GM23338 (cell line): ENCODE results near the gene MBOAT1. TPM values are rescaled to one million over a fixed set of nuclear protein-coding genes. Genes with fewer than 3 reads are reported as not detected.

Experiments
- ATAC-seq: fragments of 200-7000 bp; cut with Tn5 transposase; 3 replicates; pipeline ENCODE4 v1.9.1; 2020
- DNase-seq: peaks from one replicate; pipeline ENCODE4 v3.0.0-alpha.2; 2015; ENCODE audit warnings: low spot score
- H2AFZ ChIP-seq: fragments of 200-600 bp; sonication (generic); 2 replicates; pipeline ENCODE4 v1.8.0; 2016; ENCODE audit warnings: antibody characterized with exemption, mild to moderate bottlenecking, moderate library complexity
- H3F3A ChIP-seq: fragments of 200-600 bp; sonication (generic); replicated peaks from 2 replicates; pipeline ENCODE4 v1.8.0; 2017; ENCODE audit warnings: antibody characterized with exemption, mixed run types, low read depth
- H3K27ac ChIP-seq: fragments of 200-600 bp; sonication (generic); 2 replicates; pipeline ENCODE4 v1.6.1; 2016; ENCODE audit warnings: low read depth
- H3K27me3 ChIP-seq: fragments of 200-600 bp; sonication (generic); 2 replicates; pipeline ENCODE4 v1.8.0; 2016; ENCODE audit warnings: mild to moderate bottlenecking, mixed run types, moderate library complexity; ENCODE audit not compliant: insufficient read depth
- H3K36me3 ChIP-seq: fragments of 200-600 bp; sonication (generic); 2 replicates; pipeline ENCODE4 v1.8.0; 2016; ENCODE audit warnings: mild to moderate bottlenecking; ENCODE audit not compliant: insufficient read depth
- H3K4me1 ChIP-seq: fragments of 200-600 bp; sonication (generic); 2 replicates; pipeline ENCODE4 v1.8.0; 2016; ENCODE audit warnings: mild to moderate bottlenecking, moderate library complexity; ENCODE audit not compliant: insufficient read depth
- H3K4me2 ChIP-seq: fragments of 200-600 bp; sonication (generic); 2 replicates; pipeline ENCODE4 v1.7.1; 2017; ENCODE audit warnings: mixed run types
- H3K4me3 ChIP-seq: fragments of 200-600 bp; sonication (generic); 2 replicates; pipeline ENCODE4 v1.6.1; 2016; ENCODE audit warnings: mixed run types
- H3K79me2 ChIP-seq: fragments of 200-600 bp; sonication (generic); replicated peaks from 2 replicates; pipeline ENCODE4 v1.8.0; 2017; ENCODE audit warnings: mild to moderate bottlenecking; ENCODE audit not compliant: insufficient read depth
- H3K9me2 ChIP-seq: fragments of 200-600 bp; sonication (generic); 2 replicates; pipeline ENCODE4 v1.8.0; 2017; ENCODE audit not compliant: insufficient read depth
- H4K20me1 ChIP-seq: fragments of 200-600 bp; sonication (generic); replicated peaks from 2 replicates; pipeline ENCODE4 v1.8.0; 2017; ENCODE audit warnings: mild to moderate bottlenecking; ENCODE audit not compliant: insufficient read depth
- H3K27ac Mint-ChIP-seq: 2 replicates; pipeline ENCODE4 v1.8.0; 2020; ENCODE audit warnings: inconsistent platforms, mild to moderate bottlenecking, moderate library complexity, mixed read lengths
- H3K27me3 Mint-ChIP-seq: 3 replicates; pipeline ENCODE4 v1.8.0; 2022; ENCODE audit warnings: low read depth, mild to moderate bottlenecking, moderate library complexity, mixed read lengths, inconsistent platforms; ENCODE audit not compliant: insufficient read depth, poor library complexity
- H3K36me3 Mint-ChIP-seq: 3 replicates; pipeline ENCODE4 v1.8.0; 2021; ENCODE audit warnings: low read depth, mild to moderate bottlenecking, inconsistent platforms, moderate library complexity, mixed read lengths
- H3K4me1 Mint-ChIP-seq: 3 replicates; pipeline ENCODE4 v1.8.0; 2020; ENCODE audit warnings: mild to moderate bottlenecking, inconsistent platforms, mixed read lengths
- H3K4me3 Mint-ChIP-seq: 3 replicates; pipeline ENCODE4 v1.8.0; 2021; ENCODE audit warnings: moderate library complexity, mild to moderate bottlenecking, inconsistent platforms, mixed read lengths
- H3K9me3 Mint-ChIP-seq: 3 replicates; pipeline ENCODE4 v1.8.0; 2020; ENCODE audit warnings: moderate library complexity, mild to moderate bottlenecking, inconsistent platforms, mixed read lengths
- CREB1 ChIP-seq: fragments of 250-450 bp; sonication (Bioruptor Pico); IDR thresholded peaks from 2 replicates; pipeline ENCODE4 v1.5.0; 2020; ENCODE audit warnings: low read depth, mild to moderate bottlenecking, moderate library complexity
- CTCF ChIP-seq, 2 experiments: fragments of 200-600 bp in 1 of 2; sonication (generic) in 1 of 2; conservative IDR thresholded peaks; 2 replicates each; pipeline versions ENCODE4 v1.5.1 to v1.6.1; 2016 to 2017; ENCODE audit warnings: antibody characterized with exemption in 2 of 2, low read depth in 2 of 2, mild to moderate bottlenecking in 2 of 2, moderate library complexity in 1 of 2
- ETS1 ChIP-seq: IDR thresholded peaks from 2 replicates; pipeline ENCODE4 v1.6.1; 2016; ENCODE audit warnings: antibody characterized with exemption
- EZH2 ChIP-seq: fragments of 200-600 bp; sonication (generic); IDR thresholded peaks from one replicate; pipeline ENCODE4 v1.8.0; 2017; ENCODE audit warnings: antibody characterized with exemption, mild to moderate bottlenecking, low read depth; ENCODE audit not compliant: unreplicated experiment
- EZH2phosphoT487 ChIP-seq: fragments of 200-600 bp; sonication (generic); IDR thresholded peaks from one replicate; pipeline ENCODE4 v1.8.1; 2018; ENCODE audit warnings: antibody characterized with exemption; ENCODE audit not compliant: unreplicated experiment
- JUNB ChIP-seq: IDR thresholded peaks from one replicate; pipeline ENCODE4 v1.6.1; 2016; ENCODE audit warnings: antibody characterized with exemption; ENCODE audit not compliant: unreplicated experiment
- NANOG ChIP-seq: IDR thresholded peaks from 2 replicates; pipeline ENCODE4 v1.6.1; 2016; ENCODE audit warnings: antibody characterized with exemption, borderline replicate concordance
- POLR2AphosphoS5 ChIP-seq: IDR thresholded peaks from 2 replicates; pipeline ENCODE4 v1.6.1; 2016; ENCODE audit warnings: antibody characterized with exemption, low read depth
- REST ChIP-seq: IDR thresholded peaks from one replicate; pipeline ENCODE4 v1.6.1; 2018; ENCODE audit warnings: antibody characterized with exemption; ENCODE audit not compliant: unreplicated experiment
- STAT1 ChIP-seq: IDR thresholded peaks from one replicate; pipeline ENCODE4 v1.6.1; 2016; ENCODE audit warnings: antibody characterized with exemption; ENCODE audit not compliant: unreplicated experiment
- ZNF114 ChIP-seq: fragments of 250-450 bp; sonication (Bioruptor Pico); IDR thresholded peaks from 2 replicates; pipeline ENCODE4 v1.5.0; 2020; ENCODE audit warnings: mild to moderate bottlenecking, moderate library complexity
- ZNF331 ChIP-seq: fragments of 250-450 bp; sonication (Bioruptor Pico); IDR thresholded peaks from 2 replicates; pipeline ENCODE4 v1.5.0; 2020; ENCODE audit warnings: low read depth, mild to moderate bottlenecking, moderate library complexity
- polyA plus RNA-seq: library from polyadenylated mRNA; unstranded; fragments of >200 nt; fragmentation: Nextera tagmentation; extraction: Ambion mirVana; gene quantifications from 2 replicates; pipeline ENCODE4 v1.2.1, GENCODE V29; 2016
- total RNA-seq: library from RNA; depleted of rRNA; stranded (reverse); fragments of >200 nt; shearing (Covaris generic); gene quantifications from 2 replicates; pipeline ENCODE4 v1.2.3, GENCODE V29; 2014

Gene MBOAT1
- total and polyA plus RNA-seq, 2 experiments from 2014 or later: 3.8 to 18.6 TPM

- TF ChIP-seq NANOG (no peak), EZH2 (no peak), ZNF331 (no peak), ZNF114 (CRISPR knock-in tag) (no peak), POLR2AphosphoS5 (no peak), STAT1 (no peak), ETS1 (no peak), REST (no peak), EZH2phosphoT487 (no peak), CREB1 (CRISPR knock-in tag) (no peak), JUNB (no peak)
- H3K27ac Mint-ChIP-seq: no peak overlapping the region
- no peak overlapping the region for H3K4me2 ChIP-seq
- H3K9me2 ChIP-seq: 0 out of 2 replicates have a peak, but pooled peaks cover 3% of the 10 kb centered on the region
- no peak overlapping the region for H3K4me3 ChIP-seq
- H3K27me3 Mint-ChIP-seq: peaks cover 4% of the 10 kb centered on the region
- ATAC-seq (no peak), DNase-seq (no peak)
- no peaks in the 10 kb centered on the region for H3K79me2 ChIP-seq
- no peaks in the 10 kb centered on the region for H3K36me3 ChIP-seq
- no peaks in the 10 kb centered on the region; the same call in 1 of the 2 replicates for H4K20me1 ChIP-seq
- H3K4me1 ChIP-seq: peaks cover 15% of the 10 kb centered on the region
- 0 out of 3 replicates have a peak, but pooled peaks cover 2% of the 10 kb centered on the region for H3K36me3 Mint-ChIP-seq
- H3F3A ChIP-seq: no peaks in the 10 kb centered on the region
- H3K27me3 ChIP-seq: no peaks in the 10 kb centered on the region
- no peak overlapping the region for H2AFZ ChIP-seq
- H3K9me3 Mint-ChIP-seq: no peaks in the 10 kb centered on the region
- H3K4me3 Mint-ChIP-seq: no peak overlapping the region
- peaks cover 29% of the 10 kb centered on the region for H3K4me1 Mint-ChIP-seq
- no peak overlapping the region for H3K27ac ChIP-seq
Measured at GRCh38 chr6:20096536-20096935, 115.7 kb downstream of the MBOAT1 start.

GRCh38 chr6:20095436-20095835, 116.8 kb downstream of the MBOAT1 start:
- ATAC-seq (no peak), DNase-seq (no peak)
- Histone ChIP-seq H3K4me2 (no peak overlapping the region), H3K4me3 (no peak overlapping the region), H3K79me2 (no peaks in the 10 kb centered on the region), H3K27ac (no peak overlapping the region), H3K36me3 (no peaks in the 10 kb centered on the region), H3F3A (no peaks in the 10 kb centered on the region), H4K20me1 (no peaks in the 10 kb centered on the region; the same call in 1 of the 2 replicates), H3K9me2 (0 out of 2 replicates have a peak, but pooled peaks cover 3% of the 10 kb centered on the region), H2AFZ (no peak overlapping the region), H3K4me1 (peaks cover 15% of the 10 kb centered on the region), H3K27me3 (no peaks in the 10 kb centered on the region)
- Mint-ChIP-seq H3K27ac (no peak overlapping the region), H3K4me1 (peaks cover 29% of the 10 kb centered on the region), H3K36me3 (no peaks in the 10 kb centered on the region), H3K27me3 (peaks cover 4% of the 10 kb centered on the region), H3K9me3 (no peaks in the 10 kb centered on the region), H3K4me3 (no peak overlapping the region)
- TF ChIP-seq POLR2AphosphoS5 (no peak), CREB1 (CRISPR knock-in tag) (no peak), CTCF (conservative IDR thresholded peaks at IDR 0.05; ENCODE audit: low read depth in 2 of 2) (no peak), NANOG (no peak), REST (no peak), EZH2phosphoT487 (no peak)
